H1 (cell line): ENCODE data around the gene NPC1L1. TPM values are rescaled to one million over a fixed set of nuclear protein-coding genes. Genes with fewer than 3 reads are reported as not detected.

Experiments
- CTCF ChIA-PET: fragments of 300-600 bp; sonication (Branson Sonifier 250); formaldehyde crosslinking; loops from one replicate; lab custom pipeline; 2021; ENCODE audit not compliant: partially characterized antibody; lab: Charles Lee
- POLR2A ChIA-PET: fragments of 300-600 bp; sonication (Branson Sonifier 250); formaldehyde crosslinking; loops from one replicate; lab custom pipeline; 2021; ENCODE audit warnings: inconsistent platforms; ENCODE audit not compliant: partially characterized antibody; lab: Charles Lee
- DNase-seq, 2 experiments: peaks; one replicate each; pipeline versions ENCODE4 v3.0.0 to v3.0.0-alpha.2; 2010 to 2022; ENCODE audit warnings: low spot score in 2 of 2, low read depth in 1 of 2, mixed read lengths in 1 of 2
- FAIRE-seq: peaks from 2 replicates; lab custom pipeline; 2011; peaks lifted over from hg19 to GRCh38; lab: Jason Lieb, UNC
- H2AFZ ChIP-seq: 2 replicates; pipeline ENCODE4 v1.8.1; 2012; ENCODE audit warnings: low read length, inconsistent platforms
- H2AK5ac ChIP-seq: 2 replicates; pipeline ENCODE4 v1.6.1; 2013; ENCODE audit warnings: low read depth, low read length
- H2BK120ac ChIP-seq: replicated peaks from 2 replicates; pipeline ENCODE3; 2013; ENCODE audit warnings: low read depth, low read length, inconsistent platforms
- H2BK12ac ChIP-seq: 2 replicates; pipeline ENCODE4 v1.6.1; 2013; ENCODE audit warnings: low read depth, low read length
- H2BK15ac ChIP-seq: 2 replicates; pipeline ENCODE4 v1.6.1; 2013; ENCODE audit warnings: low read length
- H2BK20ac ChIP-seq: 2 replicates; pipeline ENCODE4 v1.6.1; 2013; ENCODE audit warnings: low read length
- H2BK5ac ChIP-seq: 2 replicates; pipeline ENCODE4 v1.6.1; 2013; ENCODE audit warnings: low read depth, low read length
- H3K14ac ChIP-seq: 2 replicates; pipeline ENCODE4 v1.6.1; 2013; ENCODE audit warnings: inconsistent platforms; ENCODE audit not compliant: insufficient read length
- H3K18ac ChIP-seq: 2 replicates; pipeline ENCODE4 v1.6.1; 2013; ENCODE audit warnings: low read length; ENCODE audit errors: extremely low read depth
- H3K23ac ChIP-seq: 2 replicates; pipeline ENCODE4 v1.6.1; 2013; ENCODE audit warnings: inconsistent platforms; ENCODE audit not compliant: insufficient read length
- H3K23me2 ChIP-seq: 2 replicates; pipeline ENCODE4 v1.6.1; 2013; ENCODE audit warnings: low read depth, low read length
- H3K27ac ChIP-seq: 2 replicates; pipeline ENCODE4 v1.6.1; 2011; ENCODE audit warnings: low read depth, low read length, inconsistent platforms
- H3K27me3 ChIP-seq, 4 experiments: replicated peaks in 1 of 4; 1 replicate in 1 of 4; 2 replicates in 3 of 4; pipeline versions ENCODE4 v1.6.1 to v1.8.1; 2011 to 2013; ENCODE audit warnings: low read length in 3 of 4, mild to moderate bottlenecking in 3 of 4, inconsistent platforms in 2 of 4, mixed read lengths in 2 of 4, moderate library complexity in 1 of 4; ENCODE audit not compliant: control insufficient read depth in 3 of 4, insufficient read depth in 3 of 4; ENCODE audit errors: extremely low read depth in 1 of 4
- H3K36me3 ChIP-seq, 4 experiments: 2 replicates each; pipeline versions ENCODE4 v1.6.1 to v1.8.1; 2011 to 2013; ENCODE audit warnings: mild to moderate bottlenecking in 4 of 4, low read length in 3 of 4, moderate library complexity in 2 of 4, control low read depth in 1 of 4, inconsistent platforms in 1 of 4; ENCODE audit not compliant: insufficient read depth in 4 of 4, control insufficient read depth in 2 of 4
- H3K4ac ChIP-seq: replicated peaks from 2 replicates; pipeline ENCODE3; 2013; ENCODE audit warnings: low read length, low read depth, mixed read lengths, inconsistent platforms; ENCODE audit not compliant: insufficient read length
- H3K4me1 ChIP-seq, 4 experiments: replicated peaks in 1 of 4; 1 replicate in 1 of 4; 2 replicates in 3 of 4; pipeline versions ENCODE4 v1.6.1 to v1.8.1; 2011 to 2013; ENCODE audit warnings: low read length in 3 of 4, inconsistent platforms in 2 of 4, mixed read lengths in 1 of 4; ENCODE audit not compliant: insufficient read depth in 4 of 4, control insufficient read depth in 3 of 4
- H3K4me2 ChIP-seq, 2 experiments: 2 replicates each; pipeline versions ENCODE4 v1.6.1 to v1.8.1; 2011 to 2013; ENCODE audit warnings: low read depth in 2 of 2, low read length in 2 of 2, control low read depth in 1 of 2, inconsistent platforms in 1 of 2, mild to moderate bottlenecking in 1 of 2; ENCODE audit not compliant: insufficient read depth in 1 of 2
- H3K4me3 ChIP-seq, 4 experiments: fragments of 200-600, 300-600 bp in 1 of 4; sonication (generic), shearing (Covaris generic), sonication (Bioruptor Twin) in 1 of 4; 2 replicates each; pipeline versions ENCODE4 v1.5.1 to v1.8.1; 2011 to 2016; ENCODE audit warnings: low read length in 4 of 4, low read depth in 3 of 4, control low read depth in 2 of 4, inconsistent platforms in 2 of 4, mild to moderate bottlenecking in 2 of 4, mixed read lengths in 1 of 4, moderate library complexity in 1 of 4; ENCODE audit not compliant: insufficient read depth in 2 of 4; ENCODE audit errors: extremely low read depth in 1 of 4
- H3K56ac ChIP-seq: replicated peaks from 2 replicates; pipeline ENCODE3; 2013; ENCODE audit warnings: low read depth, mild to moderate bottlenecking, mixed read lengths, low read length, inconsistent platforms; ENCODE audit not compliant: insufficient read length
- H3K79me1 ChIP-seq: 2 replicates; pipeline ENCODE4 v1.6.1; 2013; ENCODE audit warnings: low read depth, low read length, control low read depth
- H3K79me2 ChIP-seq, 2 experiments: 2 replicates each; pipeline versions ENCODE4 v1.6.1 to v1.8.1; 2012 to 2013; ENCODE audit warnings: low read length in 2 of 2, mild to moderate bottlenecking in 2 of 2, inconsistent platforms in 1 of 2; ENCODE audit not compliant: insufficient read depth in 2 of 2, control insufficient read depth in 1 of 2
- H3K9ac ChIP-seq, 4 experiments: replicated peaks in 1 of 4; 1 replicate in 1 of 4; 2 replicates in 3 of 4; pipeline versions ENCODE4 v1.6.1 to v1.8.1; 2011 to 2013; ENCODE audit warnings: low read depth in 3 of 4, low read length in 3 of 4, control low read depth in 2 of 4, mild to moderate bottlenecking in 2 of 4, moderate library complexity in 2 of 4, inconsistent platforms in 1 of 4; ENCODE audit errors: extremely low read depth in 1 of 4
- H3K9me3 ChIP-seq, 2 experiments: 2 replicates each; pipeline versions ENCODE4 v1.6.1 to v1.8.1; 2012 to 2013; ENCODE audit warnings: mild to moderate bottlenecking in 2 of 2, moderate library complexity in 2 of 2, control low read depth in 1 of 2, inconsistent platforms in 1 of 2, low read depth in 1 of 2, low read length in 1 of 2, mixed read lengths in 1 of 2; ENCODE audit not compliant: insufficient read depth in 2 of 2
- H4K20me1 ChIP-seq, 2 experiments: replicated peaks in 1 of 2; 2 replicates each; pipeline versions ENCODE3 to v1.8.1; 2011 to 2013; ENCODE audit warnings: inconsistent platforms in 2 of 2, low read length in 2 of 2, mild to moderate bottlenecking in 1 of 2; ENCODE audit not compliant: insufficient read depth in 2 of 2, control insufficient read depth in 1 of 2
- H4K5ac ChIP-seq: 2 replicates; pipeline ENCODE4 v1.6.1; 2013; ENCODE audit warnings: low read length, low read depth, mixed read lengths, inconsistent platforms; ENCODE audit not compliant: insufficient read length
- H4K8ac ChIP-seq: 2 replicates; pipeline ENCODE4 v1.8.0; 2013; ENCODE audit warnings: mild to moderate bottlenecking, moderate library complexity, low read length, inconsistent platforms; ENCODE audit not compliant: insufficient read depth; ENCODE audit errors: extremely low read depth
- H4K91ac ChIP-seq: replicated peaks from 2 replicates; pipeline ENCODE3; 2013; ENCODE audit warnings: low read length, mixed read lengths, inconsistent platforms; ENCODE audit not compliant: insufficient read length
- BACH1 ChIP-seq: IDR thresholded peaks from 2 replicates; pipeline ENCODE4 v1.6.1; 2012; ENCODE audit warnings: low read length, improper control_type of control experiment
- BCL11A ChIP-seq, 2 experiments: IDR thresholded peaks; one replicate each; pipeline ENCODE4 v1.6.1; 2011; ENCODE audit warnings: low read depth in 2 of 2, low read length in 2 of 2, mild to moderate bottlenecking in 2 of 2
- CHD1 ChIP-seq: IDR thresholded peaks from 2 replicates; pipeline ENCODE4 v1.6.1; 2012; ENCODE audit warnings: low read depth, low read length, improper control_type of control experiment
- CREB1 ChIP-seq: IDR thresholded peaks from 2 replicates; pipeline ENCODE4 v1.6.1; 2012; ENCODE audit warnings: inconsistent platforms
- EGR1 ChIP-seq: IDR thresholded peaks from 2 replicates; pipeline ENCODE4 v1.6.1; 2011; ENCODE audit warnings: low read depth, low read length, borderline replicate concordance
- FOSL1 ChIP-seq: IDR thresholded peaks from 2 replicates; pipeline ENCODE4 v1.6.1; 2011; ENCODE audit warnings: mild to moderate bottlenecking, low read depth, low read length, moderate library complexity; ENCODE audit not compliant: insufficient read depth
- KDM4A ChIP-seq: IDR thresholded peaks from one replicate; pipeline ENCODE4 v1.7.1; 2012; ENCODE audit warnings: low read depth, mild to moderate bottlenecking, moderate library complexity, low read length, inconsistent platforms; ENCODE audit not compliant: severe bottlenecking
- KDM5A ChIP-seq: fragments of 200-600 bp; IDR thresholded peaks from 2 replicates; pipeline ENCODE4 v1.7.1; 2012; ENCODE audit warnings: mild to moderate bottlenecking, low read length, inconsistent platforms, mixed read lengths
- MAX ChIP-seq: IDR thresholded peaks from 2 replicates; pipeline ENCODE4 v1.6.1; 2012; ENCODE audit warnings: inconsistent platforms
- NRF1 ChIP-seq: IDR thresholded peaks from 2 replicates; pipeline ENCODE4 v1.6.1; 2011; ENCODE audit warnings: mild to moderate bottlenecking, low read depth, low read length, improper control_type of control experiment
- PHF8 ChIP-seq: fragments of 200-600 bp; sonication (generic); conservative IDR thresholded peaks from 2 replicates; pipeline ENCODE4 v1.7.1; 2012; ENCODE audit warnings: low read depth, mild to moderate bottlenecking, inconsistent platforms, low read length, moderate library complexity
- POLR2A ChIP-seq, 2 experiments: IDR thresholded peaks; 1 replicate in 1 of 2; 2 replicates in 1 of 2; pipeline ENCODE4 v1.6.1; 2011; ENCODE audit warnings: low read depth in 2 of 2, low read length in 2 of 2, mild to moderate bottlenecking in 2 of 2; ENCODE audit errors: control extremely low read depth in 1 of 2
- SIN3A ChIP-seq, 2 experiments: IDR thresholded peaks in 1 of 2; conservative IDR thresholded peaks in 1 of 2; 2 replicates each; pipeline ENCODE4 v1.6.1; 2011 to 2012; ENCODE audit warnings: low read length in 2 of 2, improper control_type of control experiment in 1 of 2, low read depth in 1 of 2, mild to moderate bottlenecking in 1 of 2
- SIRT6 ChIP-seq: IDR thresholded peaks from one replicate; pipeline ENCODE4 v1.7.1; 2012; ENCODE audit warnings: low read length, inconsistent platforms
- SP4 ChIP-seq: IDR thresholded peaks from 2 replicates; pipeline ENCODE4 v1.6.1; 2012; ENCODE audit warnings: low read length, inconsistent platforms
- TCF12 ChIP-seq: IDR thresholded peaks from 2 replicates; pipeline ENCODE4 v1.6.1; 2011; ENCODE audit warnings: low read depth, mild to moderate bottlenecking, low read length
- WGBS, 2 experiments: shearing (Covaris generic) in 1 of 2; methylation state at CpG; one replicate each; pipeline versions ENCODE4 v1.1.6 to v1.1.7; 2013 to 2015; ENCODE audit warnings: low lambda C conversion rate in 2 of 2, mixed read lengths in 2 of 2, inconsistent platforms in 1 of 2, low coverage in 1 of 2, missing lambda C conversion rate in 1 of 2; ENCODE audit not compliant: insufficient replicate concordance in 2 of 2, insufficient coverage in 1 of 2, insufficient read length in 1 of 2; ENCODE audit errors: extremely low coverage in 1 of 2, missing lambda C conversion rate in 1 of 2; 5-methylcytosine and 5-hydroxymethylcytosine counted together
- polyA plus RNA-seq, 7 experiments: library from polyadenylated mRNA; depleted of rRNA in 3 of 7; stranded (reverse) in 5 of 7; unstranded in 2 of 7; fragments of >200 nt in 5 of 7; fragments of 200-250 nt in 2 of 7; gene quantifications; 1 replicate in 5 of 7; 2 replicates in 1 of 7; 4 replicates in 1 of 7; pipeline versions ENCODE4 v1.2.1 to v1.2.3, GENCODE V29; 2011 to 2013; ENCODE audit warnings: missing spikeins in 2 of 7, mixed read lengths in 2 of 7
- total RNA-seq: library from RNA; stranded (reverse); fragmentation: NEBNext Ultra II Directional; extraction: Animal tissue kit (Norgen Biotek cat#: 25700); gene quantifications from 2 replicates; pipeline ENCODE4 v1.2.1, GENCODE V29; 2021

NPC1L1 gene
- total and polyA plus RNA-seq, 2 of the 8 experiments (the other 6 are each of a cell fraction or from before 2014, with no cell fraction given), result 0.06 to 0.21 TPM

GRCh38 chr7:44557485-44557884 is 16.4 kb upstream of the NPC1L1 start:
- CTCF ChIA-PET, result no interaction called here
- Histone ChIP-seq H4K8ac (no peak overlapping the region), H4K91ac (no peak overlapping the region), H2AFZ (no peak overlapping the region), H3K79me1 (no peaks in the 10 kb centered on the region), H3K79me2 (no peaks in the 10 kb centered on the region), H4K20me1 (no peaks in the 10 kb centered on the region), H4K5ac (no peak overlapping the region), H3K9ac (no peak overlapping the region), H3K27ac (no peak overlapping the region), H3K36me3 (no peaks in the 10 kb centered on the region), H3K4ac (no peak overlapping the region), H3K4me3 (no peak overlapping the region), H3K9me3 (no peaks in the 10 kb centered on the region), H2AK5ac (no peak overlapping the region), H3K23me2 (no peaks in the 10 kb centered on the region), H3K18ac (no peak overlapping the region), H3K23ac (no peak overlapping the region), H3K27me3 (no peaks in the 10 kb centered on the region; a peak in 1 of 7 replicates), H3K14ac (no peak overlapping the region), H2BK20ac (no peak overlapping the region), H3K56ac (no peak overlapping the region), H2BK15ac (no peak overlapping the region), H2BK120ac (no peak overlapping the region), H3K4me2 (no peak overlapping the region), H2BK5ac (no peak overlapping the region), H3K4me1 (no peaks in the 10 kb centered on the region; a peak in 1 of 7 replicates), H2BK12ac (no peak overlapping the region)
- DNase-seq (no peak), FAIRE-seq (no peak)
- POLR2A ChIA-PET, result no interaction called here
- WGBS, 2 experiments, result 82% methylated on average over 2 of the region's 2 CpGs; no CpG with 5 or more reads in 1 of the 2 experiments
- no peak for TF ChIP-seq MAX
- TF ChIP-seq KDM5A, result no peak
- no peak for TF ChIP-seq SIN3A (conservative IDR thresholded peaks at IDR 0.05 in 1 of 2, IDR thresholded peaks at IDR 0.05 in 1 of 2; ENCODE audit: low read depth in 1 of 2, low read length in 2 of 2)
- no peak for TF ChIP-seq SIRT6
- TF ChIP-seq BACH1, result no peak
- TF ChIP-seq FOSL1, result no peak
- no peak for TF ChIP-seq NRF1
- no peak for TF ChIP-seq CHD1
- TF ChIP-seq KDM4A, result no peak
- no peak for TF ChIP-seq POLR2A (IDR thresholded peaks at IDR 0.05; ENCODE audit: control extremely low read depth in 1 of 2, low read depth in 2 of 2, low read length in 2 of 2)
- no peak for TF ChIP-seq CREB1
- no peak for TF ChIP-seq PHF8
- no peak for TF ChIP-seq SP4
- no peak for TF ChIP-seq EGR1
- TF ChIP-seq BCL11A (IDR thresholded peaks at IDR 0.05; ENCODE audit: low read depth in 2 of 2, low read length in 2 of 2), result no peak
- TF ChIP-seq TCF12, result no peak
